HG03520 (cell line): ENCODE measurements around the gene CYP17A1.
A peak's percentile ranks its signal among the peaks of the same experiment; 100 is the strongest.

Source experiments
- ATAC-seq: cut with Tn5 transposase; IDR thresholded peaks from one replicate; pipeline ENCODE4 v1.9.1; 2021; ENCODE audit warnings: mild to moderate bottlenecking, moderate library complexity; ENCODE audit not compliant: unreplicated experiment

CYP17A1 gene

GRCh38 chr10:102811346-102811745 lies 25.9 kb downstream of the CYP17A1 start:
- no peak for ATAC-seq

GRCh38 chr10:102808380-102808779 lies 28.8 kb downstream of the CYP17A1 start:
- ATAC-seq = no peak

- no peak for ATAC-seq
Measured at GRCh38 chr10:102804382-102805055, 32.7 kb downstream of the CYP17A1 start.

DNA sequence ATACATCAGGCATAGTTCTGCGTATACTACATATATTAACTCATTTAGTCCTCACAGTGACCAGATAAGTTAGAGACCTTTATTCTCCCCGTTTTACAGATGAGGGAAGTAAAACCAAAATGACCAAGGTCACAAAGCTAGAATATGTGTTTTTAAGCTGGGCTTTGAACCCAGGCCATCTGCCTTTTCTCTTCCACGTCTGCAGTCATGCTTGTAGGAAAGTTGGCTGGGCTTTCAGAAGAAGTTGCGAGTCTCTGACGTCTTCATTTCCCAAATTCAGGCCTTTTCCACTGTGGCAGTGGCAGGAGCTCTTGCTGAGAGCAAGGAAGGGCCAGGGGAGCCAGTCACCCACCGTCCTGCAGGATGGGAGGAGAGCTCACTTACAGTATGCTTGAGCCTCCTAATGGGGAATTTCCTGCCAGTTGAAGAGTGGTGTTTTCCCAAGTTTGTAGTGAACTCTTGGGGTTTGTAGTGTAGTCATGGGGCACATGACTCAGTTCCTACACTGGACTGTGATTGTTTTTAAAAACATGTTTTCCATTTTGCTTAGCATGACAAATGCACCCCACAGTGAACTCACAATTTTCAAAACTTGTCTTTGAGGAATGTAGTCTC lies 34.2 kb downstream of the CYP17A1 start:
- ATAC-seq = no peak

DNA sequence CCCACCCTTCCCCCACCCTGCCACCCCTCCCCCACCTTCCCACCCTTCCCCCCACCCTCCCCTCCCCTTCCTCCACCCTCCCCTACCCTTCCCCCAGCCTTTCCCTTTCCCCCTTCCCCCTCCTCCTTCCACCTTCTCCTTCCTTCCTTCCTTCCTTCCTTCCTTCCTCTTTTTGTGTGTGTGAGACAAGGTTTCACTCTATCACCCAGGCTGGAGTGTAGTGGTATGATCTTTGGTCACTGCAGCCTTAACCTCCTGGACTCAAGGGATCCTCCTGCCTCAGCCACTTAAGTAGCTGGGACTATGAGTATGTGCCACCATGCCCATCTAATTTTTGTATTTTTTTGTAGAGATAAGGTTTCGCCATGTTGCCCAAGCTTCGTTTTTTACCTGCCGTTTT lies 35.2 kb downstream of the CYP17A1 start:
- no peak for ATAC-seq

DNA sequence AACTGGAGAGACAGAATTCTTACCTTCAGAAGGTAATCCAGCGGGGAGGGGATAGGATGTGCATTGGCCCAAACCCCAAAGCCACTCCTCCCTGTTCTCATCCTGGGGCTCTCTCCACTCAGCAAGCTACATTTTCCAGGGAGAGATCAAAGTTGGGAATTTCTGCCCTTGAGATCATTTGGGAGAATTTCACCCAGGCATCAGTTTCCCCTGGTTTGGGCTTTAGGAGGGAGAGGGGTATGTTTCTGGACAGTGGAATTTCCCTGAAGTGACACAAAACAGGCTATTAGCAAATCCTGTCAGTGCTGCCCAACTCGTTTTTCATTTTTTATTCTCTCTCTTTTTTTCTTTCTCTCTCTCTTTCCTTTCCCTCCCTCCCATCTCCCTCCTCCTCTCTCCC lies 35.7 kb downstream of the CYP17A1 start:
- ATAC-seq = no peak

DNA sequence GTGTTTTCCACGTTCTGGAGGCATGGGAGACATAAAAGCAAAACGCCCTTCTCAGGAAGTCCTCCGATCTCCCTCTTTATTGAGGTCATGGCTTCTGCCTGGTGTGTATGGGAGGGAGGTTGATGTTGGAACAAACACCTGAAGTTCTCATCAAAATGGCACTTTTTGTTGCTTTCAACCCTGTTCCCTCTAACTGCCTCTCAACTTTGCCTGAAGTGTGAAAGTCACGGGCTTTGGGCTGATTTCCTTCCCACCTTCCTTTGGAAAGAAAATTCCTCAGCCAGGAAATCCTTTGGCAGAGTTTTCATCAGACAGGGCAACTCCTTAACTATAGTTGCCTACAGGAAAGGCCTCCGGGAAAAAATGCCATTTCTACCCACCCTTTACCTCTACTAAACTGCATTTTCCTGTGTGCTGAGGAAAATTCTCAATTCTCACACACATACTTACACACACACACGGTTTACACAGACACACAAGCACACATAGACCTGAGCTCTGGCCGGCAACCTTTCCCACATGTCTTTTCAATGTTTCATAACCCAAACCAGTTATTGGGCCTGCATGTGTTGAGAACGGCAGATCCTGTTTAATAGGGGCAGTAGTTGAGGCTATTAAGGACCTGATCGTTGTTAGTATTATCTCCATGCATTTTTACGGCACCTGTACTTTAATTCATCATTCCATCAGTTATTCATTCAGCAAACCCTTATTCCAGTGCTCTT lies 36.4 kb downstream of the CYP17A1 start:
- ATAC-seq = no peak

GRCh38 chr10:102799691-102800471 lies 37.3 kb downstream of the CYP17A1 start:
- ATAC-seq = no peak

- peak; percentile 87 for ATAC-seq
Measured at GRCh38 chr10:102796407-102797176, 40.6 kb downstream of the CYP17A1 start.

- ATAC-seq = peak; percentile 31
Measured at GRCh38 chr10:102795453-102796406, 41.5 kb downstream of the CYP17A1 start.

GRCh38 chr10:102791754-102792395 lies 45.3 kb downstream of the CYP17A1 start:
- ATAC-seq = no peak

DNA sequence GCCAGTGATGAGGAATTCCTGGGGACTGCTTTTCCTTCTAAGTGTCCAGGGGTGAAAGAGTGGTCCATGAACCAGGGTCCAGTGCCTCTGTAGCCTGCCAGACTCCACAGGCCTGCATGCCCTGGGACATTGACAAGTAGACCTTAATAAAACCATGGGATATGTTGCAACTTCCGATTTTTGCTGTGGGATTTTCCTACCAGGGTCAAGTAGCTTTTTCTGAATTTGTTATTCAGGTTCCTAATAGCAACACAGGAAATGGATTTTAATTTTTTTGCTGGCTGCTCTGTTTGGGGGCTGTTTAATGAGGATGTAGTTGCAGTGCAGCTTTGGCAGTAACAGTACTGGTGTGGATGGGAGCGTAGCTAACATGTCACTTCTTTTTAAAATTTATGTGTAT lies 51.4 kb downstream of the CYP17A1 start:
- no peak for ATAC-seq

GRCh38 chr10:102783568-102783967 lies 53.6 kb downstream of the CYP17A1 start:
- no peak for ATAC-seq

GRCh38 chr10:102782673-102783551 lies 54.3 kb downstream of the CYP17A1 start:
- no peak for ATAC-seq

- ATAC-seq = no peak
Measured at GRCh38 chr10:102781921-102782557, 55.2 kb downstream of the CYP17A1 start.

GRCh38 chr10:102781090-102781920 lies 55.9 kb downstream of the CYP17A1 start:
- no peak for ATAC-seq
